ENCODE results near the gene FMNL2.

- no peak for TF ChIP-seq ZFP3 (CRISPR knock-in tag; IDR thresholded peaks at IDR 0.05)
- TF ChIP-seq ZC3H10 (CRISPR knock-in tag; IDR thresholded peaks at IDR 0.05) = no peak
- no peak for TF ChIP-seq ZFP30 (CRISPR knock-in tag; IDR thresholded peaks at IDR 0.05)
- no peak for TF ChIP-seq BACH2 (CRISPR knock-in tag; IDR thresholded peaks at IDR 0.05; ENCODE audit: borderline replicate concordance)
- no peak for TF ChIP-seq POU6F1 (CRISPR knock-in tag; IDR thresholded peaks at IDR 0.05; ENCODE audit: borderline replicate concordance, low read depth)
These were observed 2.5 kb downstream of the FMNL2 start for GRCh38 chr2:152337511-152337903.
